H9 (cell line): Measurements from ENCODE around the gene FMNL3. TPM values are rescaled to one million over a fixed set of nuclear protein-coding genes. Genes with fewer than 3 reads are reported as not detected.
A peak's percentile ranks its signal among the peaks of the same experiment; 100 is the strongest.

Experiments
- DNase-seq: peaks from one replicate; pipeline ENCODE4 v3.0.0-alpha.2; 2017
- H2AFZ ChIP-seq: one replicate; pipeline ENCODE4 v1.6.1; 2013; ENCODE audit warnings: mild to moderate bottlenecking, low read length, control low read depth, moderate library complexity
- H2AK5ac ChIP-seq: 2 replicates; pipeline ENCODE4 v1.6.1; 2013; ENCODE audit warnings: low read length, control low read depth, mixed read lengths; ENCODE audit not compliant: insufficient read length
- H2BK120ac ChIP-seq: one replicate; pipeline ENCODE4 v1.6.1; 2013; ENCODE audit warnings: low read depth, mild to moderate bottlenecking, low read length, control low read depth, inconsistent platforms; ENCODE audit not compliant: poor library complexity, severe bottlenecking
- H2BK12ac ChIP-seq: 2 replicates; pipeline ENCODE4 v1.6.1; 2013; ENCODE audit warnings: low read length, control low read depth, mixed read lengths, low read depth; ENCODE audit not compliant: insufficient read length
- H2BK15ac ChIP-seq: 2 replicates; pipeline ENCODE4 v1.6.1; 2013; ENCODE audit warnings: low read depth, low read length, control low read depth
- H2BK20ac ChIP-seq: one replicate; pipeline ENCODE4 v1.6.1; 2013; ENCODE audit warnings: low read depth, mild to moderate bottlenecking, low read length, control low read depth, inconsistent platforms; ENCODE audit not compliant: poor library complexity, severe bottlenecking
- H2BK5ac ChIP-seq: 2 replicates; pipeline ENCODE4 v1.6.1; 2013; ENCODE audit warnings: low read length, control low read depth, mixed read lengths; ENCODE audit not compliant: insufficient read length
- H3K14ac ChIP-seq: 2 replicates; pipeline ENCODE4 v1.6.1; 2013; ENCODE audit warnings: low read length, control low read depth; ENCODE audit not compliant: insufficient read depth
- H3K18ac ChIP-seq: 2 replicates; pipeline ENCODE4 v1.6.1; 2013; ENCODE audit warnings: low read depth, mild to moderate bottlenecking, mixed read lengths, low read length, control low read depth; ENCODE audit not compliant: insufficient read length
- H3K23ac ChIP-seq: 2 replicates; pipeline ENCODE4 v1.6.1; 2013; ENCODE audit warnings: low read length, control low read depth, mixed read lengths, low read depth; ENCODE audit not compliant: insufficient read length
- H3K23me2 ChIP-seq: 2 replicates; pipeline ENCODE4 v1.6.1; 2013; ENCODE audit warnings: low read depth, mild to moderate bottlenecking, mixed read lengths, low read length, control low read depth; ENCODE audit not compliant: insufficient read length, poor library complexity, severe bottlenecking
- H3K27ac ChIP-seq: 2 replicates; pipeline ENCODE4 v1.5.1; 2013; ENCODE audit warnings: low read length, control low read depth, mixed read lengths, low read depth; ENCODE audit not compliant: insufficient read length
- H3K27me3 ChIP-seq: 2 replicates; pipeline ENCODE4 v1.6.1; 2013; ENCODE audit warnings: low read length, control low read depth, inconsistent platforms; ENCODE audit not compliant: insufficient read depth
- H3K4ac ChIP-seq: 2 replicates; pipeline ENCODE4 v1.6.1; 2013; ENCODE audit warnings: low read depth, mild to moderate bottlenecking, control low read depth, inconsistent platforms, low read length, moderate library complexity
- H3K4me1 ChIP-seq: 2 replicates; pipeline ENCODE4 v1.6.1; 2013; ENCODE audit warnings: low read length, control low read depth, inconsistent platforms; ENCODE audit not compliant: insufficient read depth
- H3K4me2 ChIP-seq: 2 replicates; pipeline ENCODE4 v1.6.1; 2013; ENCODE audit warnings: low read length, control low read depth, mixed read lengths; ENCODE audit not compliant: insufficient read length, insufficient read depth
- H3K56ac ChIP-seq: 2 replicates; pipeline ENCODE4 v1.6.1; 2013; ENCODE audit warnings: low read depth, mild to moderate bottlenecking, mixed read lengths, low read length, control low read depth; ENCODE audit not compliant: insufficient read length
- H3K79me1 ChIP-seq: 2 replicates; pipeline ENCODE4 v1.6.1; 2013; ENCODE audit warnings: low read depth, mild to moderate bottlenecking, moderate library complexity, low read length, control low read depth, inconsistent platforms; ENCODE audit not compliant: insufficient read depth, poor library complexity, severe bottlenecking
- H3K79me2 ChIP-seq: 2 replicates; pipeline ENCODE4 v1.6.1; 2013; ENCODE audit warnings: low read length, control low read depth, inconsistent platforms; ENCODE audit not compliant: insufficient read depth
- H3K9ac ChIP-seq: 2 replicates; pipeline ENCODE4 v1.6.1; 2013; ENCODE audit warnings: low read length, control low read depth, mixed read lengths; ENCODE audit not compliant: insufficient read length; ENCODE audit errors: extremely low read depth
- H3K9me3 ChIP-seq: one replicate; pipeline ENCODE4 v1.6.1; 2013; ENCODE audit warnings: low read depth, low read length, inconsistent platforms; ENCODE audit not compliant: control insufficient read depth
- H3T11ph ChIP-seq: one replicate; pipeline ENCODE4 v1.6.1; 2013; ENCODE audit warnings: mild to moderate bottlenecking, low read length, control low read depth, inconsistent platforms
- H4K20me1 ChIP-seq: one replicate; pipeline ENCODE4 v1.6.1; 2013; ENCODE audit not compliant: control insufficient read depth, insufficient read length, insufficient read depth
- H4K5ac ChIP-seq: 2 replicates; pipeline ENCODE4 v1.6.1; 2013; ENCODE audit warnings: low read depth, mild to moderate bottlenecking, mixed read lengths, low read length, control low read depth; ENCODE audit not compliant: insufficient read length
- H4K8ac ChIP-seq: replicated peaks from 2 replicates; pipeline ENCODE4 v1.6.1; 2013; ENCODE audit warnings: low read length, control low read depth, mixed read lengths, low read depth; ENCODE audit not compliant: insufficient read length
- H4K91ac ChIP-seq: 2 replicates; pipeline ENCODE4 v1.6.1; 2013; ENCODE audit warnings: low read depth, mild to moderate bottlenecking, moderate library complexity, mixed read lengths, low read length, control low read depth; ENCODE audit not compliant: insufficient read length
- H3K27ac Mint-ChIP-seq, 3 experiments: 2 replicates in 2 of 3; 3 replicates in 1 of 3; pipeline ENCODE4 v1.8.0; 2020 to 2021; ENCODE audit warnings: mixed read lengths in 3 of 3, mild to moderate bottlenecking in 1 of 3, moderate library complexity in 1 of 3
- H3K27me3 Mint-ChIP-seq: 2 replicates; pipeline ENCODE4 v1.8.0; 2021; ENCODE audit warnings: low read depth, mild to moderate bottlenecking, moderate library complexity, mixed read lengths
- H3K36me3 Mint-ChIP-seq, 3 experiments: 2 replicates in 2 of 3; 3 replicates in 1 of 3; pipeline ENCODE4 v1.8.0; 2020 to 2021; ENCODE audit warnings: low read depth in 3 of 3, mixed read lengths in 3 of 3; ENCODE audit not compliant: insufficient read depth in 1 of 3
- H3K4me1 Mint-ChIP-seq, 2 experiments: 2 replicates each; pipeline ENCODE4 v1.8.0; 2020; ENCODE audit warnings: mixed read lengths in 2 of 2
- H3K4me3 Mint-ChIP-seq, 2 experiments: 2 replicates in 1 of 2; 3 replicates in 1 of 2; pipeline ENCODE4 v1.8.0; 2020 to 2021; ENCODE audit warnings: mild to moderate bottlenecking in 2 of 2, mixed read lengths in 2 of 2, moderate library complexity in 1 of 2
- H3K9me3 Mint-ChIP-seq, 2 experiments: 2 replicates in 1 of 2; 3 replicates in 1 of 2; pipeline ENCODE4 v1.8.0; 2020; ENCODE audit warnings: mild to moderate bottlenecking in 2 of 2, mixed read lengths in 2 of 2, moderate library complexity in 1 of 2
- CTCF ChIP-seq: fragments of 200-600 bp; sonication (generic); conservative IDR thresholded peaks from 3 replicates; pipeline ENCODE4 v1.8.0; 2021; ENCODE audit warnings: antibody characterized with exemption, mild to moderate bottlenecking
- WGBS: extraction: QIAGEN DNeasy Blood & Tissue Kit; methylation state at CpG from one replicate; pipeline ENCODE4 v1.1.7; 2013; ENCODE audit warnings: missing lambda C conversion rate, low lambda C conversion rate, mixed read lengths; ENCODE audit not compliant: insufficient read length; ENCODE audit errors: extremely low coverage; 5-methylcytosine and 5-hydroxymethylcytosine counted together
- total RNA-seq: library from RNA; stranded (reverse); gene quantifications from 2 replicates; pipeline ENCODE4 v1.2.1, GENCODE V29; 2021

Gene FMNL3
- total RNA-seq, 1 experiment from 2014 or later = 22.8 TPM

GRCh38 chr12:49588721-49589516 is 118.3 kb downstream of the FMNL3 start:
- no peak overlapping the region for H3K4ac ChIP-seq
- H2BK12ac ChIP-seq = no peak overlapping the region
- Mint-ChIP-seq H3K27me3 (no peaks in the 10 kb centered on the region), H3K4me1 (peaks cover 3 to 4% of the 10 kb centered on the region in 2 experiments; a peak in 2 of 4 replicates), H3K27ac (no peak overlapping the region; a peak in 1 of 7 replicates), H3K4me3 (no peak overlapping the region), H3K9me3 (no peaks in the 10 kb centered on the region), H3K36me3 (peaks cover 6 to 15% (median 9%) of the 10 kb centered on the region in 3 experiments; a peak in 4 of 7 replicates)
- H3K4me2 ChIP-seq = no peak overlapping the region
- no peak overlapping the region for H3K18ac ChIP-seq
- no peak overlapping the region for H3K56ac ChIP-seq
- no peak overlapping the region for H2BK120ac ChIP-seq
- H3K79me1 ChIP-seq = no peaks in the 10 kb centered on the region
- no peak overlapping the region for H3K14ac ChIP-seq
- H3K23me2 ChIP-seq = no peaks in the 10 kb centered on the region
- H2BK15ac ChIP-seq = no peak overlapping the region
- H3K23ac ChIP-seq = no peak overlapping the region
- no peak overlapping the region for H4K5ac ChIP-seq
- no peaks in the 10 kb centered on the region for H3K9me3 ChIP-seq
- no peaks in the 10 kb centered on the region for H3K27me3 ChIP-seq
- WGBS = no CpG with 5 or more reads among the region's 4 CpGs
- no peak overlapping the region for H2AFZ ChIP-seq
- no peak overlapping the region for H2BK5ac ChIP-seq
- H3K9ac ChIP-seq = no peak overlapping the region
- H3K79me2 ChIP-seq = no peaks in the 10 kb centered on the region
- no peak overlapping the region for H2BK20ac ChIP-seq
- no peak overlapping the region for H2AK5ac ChIP-seq
- no peak overlapping the region for H4K91ac ChIP-seq
- no peak overlapping the region for H3T11ph ChIP-seq
- H3K4me1 ChIP-seq = no peaks in the 10 kb centered on the region
- no peak for TF ChIP-seq CTCF
- DNase-seq = peak; percentile 32
- H4K8ac ChIP-seq = no peak overlapping the region
- no peaks in the 10 kb centered on the region for H4K20me1 ChIP-seq
- no peak overlapping the region for H3K27ac ChIP-seq
